Thymus (tissue), 11 donors: ENCODE measurements around the gene C12orf57. TPM values are rescaled to one million over a fixed set of nuclear protein-coding genes. Genes with fewer than 3 reads are reported as not detected.
A peak's percentile ranks its signal among the peaks of the same experiment; 100 is the strongest.

ENCODE experiments used
- DNase-seq, 9 donors: peaks; one replicate each; pipeline ENCODE4 v3.0.0-alpha.2; 2013; ENCODE audit warnings: low spot score in 9 of 9, low read depth in 6 of 9, missing footprints in 1 of 9
- H3K27ac ChIP-seq, 2 donors: one replicate each; pipeline ENCODE4 v1.5.1; 2013; ENCODE audit warnings: control low read depth in 1 of 2, low read depth in 1 of 2, low read length in 1 of 2, mild to moderate bottlenecking in 1 of 2, moderate library complexity in 1 of 2
- H3K27me3 ChIP-seq, 2 donors: one replicate each; pipeline ENCODE4 v1.5.1; 2013; ENCODE audit warnings: low read length in 1 of 2; ENCODE audit not compliant: control insufficient read depth in 2 of 2, insufficient read depth in 1 of 2
- H3K36me3 ChIP-seq, 2 donors: one replicate each; pipeline ENCODE4 v1.5.1; 2013; ENCODE audit warnings: low read length in 1 of 2, mild to moderate bottlenecking in 1 of 2, moderate library complexity in 1 of 2; ENCODE audit not compliant: control insufficient read depth in 2 of 2, insufficient read depth in 2 of 2
- H3K4me1 ChIP-seq, 2 donors: one replicate each; pipeline ENCODE4 v1.5.1; 2013; ENCODE audit warnings: low read length in 2 of 2; ENCODE audit not compliant: control insufficient read depth in 2 of 2, insufficient read depth in 2 of 2
- H3K4me3 ChIP-seq, 2 donors: one replicate each; pipeline ENCODE4 v1.5.1; 2013; ENCODE audit warnings: low read length in 2 of 2, control low read depth in 1 of 2, mild to moderate bottlenecking in 1 of 2
- H3K9me3 ChIP-seq, 2 donors: one replicate each; pipeline ENCODE4 v1.5.1; 2013; ENCODE audit warnings: low read length in 1 of 2, mild to moderate bottlenecking in 1 of 2; ENCODE audit not compliant: control insufficient read depth in 2 of 2, insufficient read depth in 1 of 2
- WGBS: extraction: QIAGEN DNeasy Blood & Tissue Kit; methylation state at CpG from one replicate; pipeline ENCODE4 v1.1.7; 2013; 5-methylcytosine and 5-hydroxymethylcytosine counted together
- polyA plus RNA-seq: library from polyadenylated mRNA; stranded (reverse); fragments of 200-250 nt; gene quantifications from one replicate; pipeline ENCODE4 v1.2.3, GENCODE V29; 2013
- total RNA-seq: library from RNA; stranded (reverse); fragments of 120-200 nt; gene quantifications from one replicate; pipeline ENCODE4 v1.2.4, GENCODE V29; 2013
- donor health status: healthy.

The C12orf57 gene
- total and polyA plus RNA-seq, 2 donors, result 421 to 446 TPM

DNA sequence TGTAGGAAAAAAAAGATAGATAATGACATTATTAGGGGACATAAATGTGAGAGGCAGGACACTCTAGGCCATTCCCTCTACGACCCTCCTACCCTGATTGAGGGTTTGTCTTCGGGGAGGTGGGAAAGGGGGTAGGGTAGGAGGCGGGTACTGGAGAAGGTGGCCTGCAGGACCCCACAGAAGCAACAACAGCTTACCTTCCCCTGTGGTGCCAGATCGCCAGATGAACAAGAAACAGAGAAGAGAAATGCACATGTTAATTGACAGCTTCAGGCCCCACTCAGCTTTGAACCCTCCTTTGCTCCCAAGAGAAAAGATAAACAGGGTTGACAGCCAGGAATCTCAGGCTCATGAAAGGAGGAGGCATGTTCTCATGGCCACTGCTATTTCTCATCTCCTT lies 21.9 kb downstream of the C12orf57 start:
- Histone ChIP-seq H3K27me3 (no peaks in the 10 kb centered on the region), H3K36me3 (peaks cover 41 to 70% of the 10 kb centered on the region in 2 donors), H3K27ac (no peak overlapping the region), H3K4me3 (no peak overlapping the region), H3K9me3 (peaks cover 0 to 7% of the 10 kb centered on the region in 2 donors), H3K4me1 (peaks cover 22 to 65% of the 10 kb centered on the region in 2 donors)
- WGBS, result 95% methylated on average over 4 of the region's 4 CpGs
- DNase-seq, result no peak

DNA sequence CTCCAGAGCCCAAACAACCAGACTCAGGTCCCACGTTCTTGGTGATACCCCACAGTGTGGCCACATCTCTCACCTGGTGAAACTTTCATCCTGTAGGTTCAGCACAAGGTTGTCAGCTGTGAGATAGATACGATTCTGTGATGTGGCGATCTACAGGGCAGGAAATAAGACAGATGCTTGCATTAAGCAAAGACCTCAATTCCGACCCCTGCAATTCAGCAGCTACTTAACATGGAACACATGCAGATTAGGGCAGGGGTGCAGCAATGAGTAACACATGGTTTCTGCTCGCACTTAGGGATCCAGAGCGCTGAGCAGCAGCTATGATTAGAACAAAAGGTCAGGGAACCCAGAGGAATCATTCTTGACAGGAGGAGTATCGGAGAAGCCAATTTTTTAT lies 22.5 kb downstream of the C12orf57 start:
- 82% methylated on average over 7 of the region's 7 CpGs for WGBS
- Histone ChIP-seq H3K4me3 (no peak overlapping the region), H3K4me1 (peaks cover 18 to 59% of the 10 kb centered on the region in 2 donors), H3K27me3 (no peaks in the 10 kb centered on the region), H3K36me3 (peaks cover 34 to 64% of the 10 kb centered on the region in 2 donors), H3K9me3 (peaks cover 0 to 7% of the 10 kb centered on the region in 2 donors), H3K27ac (no peak overlapping the region)
- DNase-seq, result no peak

DNA sequence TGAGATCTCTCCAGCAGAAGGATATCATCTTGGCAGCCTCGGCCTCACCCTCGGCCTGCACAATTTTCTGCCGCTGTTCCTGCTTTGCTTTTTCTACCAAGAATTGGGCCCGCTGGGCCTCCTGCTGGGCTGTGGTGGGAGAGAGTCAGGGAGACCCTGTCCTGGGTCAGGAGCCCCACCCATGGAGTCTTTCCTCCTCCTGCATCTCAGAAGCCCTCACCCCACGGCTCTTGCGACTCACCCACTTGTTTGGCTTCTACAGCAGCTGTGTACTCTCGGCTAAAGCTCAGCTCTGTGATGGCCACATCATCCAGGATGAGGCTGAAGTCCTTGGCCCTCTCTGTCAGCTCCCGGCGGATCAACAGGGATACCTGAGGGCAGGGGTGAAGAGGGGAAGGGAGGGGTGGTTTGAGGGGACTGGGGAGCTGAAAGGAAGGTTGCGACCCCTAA lies 23.9 kb downstream of the C12orf57 start:
- WGBS, result 98% methylated on average over 10 of the region's 10 CpGs
- no peak for DNase-seq
- Histone ChIP-seq H3K27me3 (no peaks in the 10 kb centered on the region), H3K27ac (no peak overlapping the region), H3K9me3 (peaks cover 0 to 3% of the 10 kb centered on the region in 2 donors), H3K4me1 (peaks cover 11 to 51% of the 10 kb centered on the region in 2 donors), H3K36me3 (peaks cover 32 to 53% of the 10 kb centered on the region in 2 donors), H3K4me3 (no peak overlapping the region)

DNA sequence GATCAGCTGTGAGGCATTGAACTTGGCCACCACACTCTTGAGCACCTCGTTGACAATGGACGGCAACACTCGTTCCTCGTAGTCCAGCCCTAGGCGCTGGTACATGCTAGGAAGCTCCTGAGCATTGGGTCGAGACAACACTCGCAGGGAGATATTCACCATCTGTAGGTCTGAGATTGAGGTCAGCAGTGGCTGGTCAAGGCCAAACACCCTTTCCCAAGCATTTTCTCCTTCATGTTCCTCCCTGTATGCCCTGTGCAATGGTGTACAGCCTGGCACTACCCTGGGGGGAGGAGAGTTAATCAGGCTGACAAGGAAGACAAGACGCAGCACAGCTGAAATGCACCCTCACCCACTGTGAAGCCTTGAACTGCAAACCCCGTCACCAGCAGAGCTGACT lies 24.6 kb downstream of the C12orf57 start:
- Histone ChIP-seq H3K4me1 (peaks cover 9 to 47% of the 10 kb centered on the region in 2 donors), H3K4me3 (no peak overlapping the region), H3K9me3 (no peaks in the 10 kb centered on the region), H3K27me3 (no peaks in the 10 kb centered on the region), H3K27ac (no peak overlapping the region), H3K36me3 (peaks cover 32 to 53% of the 10 kb centered on the region in 2 donors)
- whole genome bisulfite sequencing, result 99% methylated on average over 9 of the region's 9 CpGs
- DNase-seq, result no peak

DNA sequence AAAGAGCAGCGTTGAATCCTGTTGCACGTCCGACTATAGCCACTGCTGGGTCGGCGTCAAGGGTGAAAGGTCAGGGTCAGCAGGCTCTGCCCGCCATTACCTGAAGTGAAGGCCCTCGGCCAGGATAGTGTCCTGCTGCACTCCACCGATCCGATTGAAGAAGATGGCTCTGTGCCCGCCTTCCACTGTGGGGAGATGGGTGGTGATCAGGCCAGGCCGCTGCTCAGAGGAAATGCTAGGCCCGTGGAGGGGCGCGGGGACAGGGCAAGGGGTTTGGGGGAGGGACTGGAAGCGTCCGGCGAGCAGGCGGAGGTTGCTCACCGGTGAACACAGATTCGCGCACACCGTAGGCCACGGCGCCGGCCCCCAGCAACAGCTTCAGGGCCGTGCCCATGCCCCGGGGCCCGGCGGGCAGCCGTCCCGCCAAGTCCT lies 26.3 kb downstream of the C12orf57 start:
- under 1% methylated on average over 31 of the region's 31 CpGs for WGBS
- Histone ChIP-seq H3K36me3 (peaks cover 44 to 55% of the 10 kb centered on the region in 2 donors), H3K27me3 (no peaks in the 10 kb centered on the region), H3K9me3 (no peaks in the 10 kb centered on the region), H3K4me1 (peaks cover 9 to 40% of the 10 kb centered on the region in 2 donors), H3K27ac (peak overlapping the region; percentile 80 to 84), H3K4me3 (peak overlapping the region; percentile 57 to 95)
- DNase-seq, result no peak

DNA sequence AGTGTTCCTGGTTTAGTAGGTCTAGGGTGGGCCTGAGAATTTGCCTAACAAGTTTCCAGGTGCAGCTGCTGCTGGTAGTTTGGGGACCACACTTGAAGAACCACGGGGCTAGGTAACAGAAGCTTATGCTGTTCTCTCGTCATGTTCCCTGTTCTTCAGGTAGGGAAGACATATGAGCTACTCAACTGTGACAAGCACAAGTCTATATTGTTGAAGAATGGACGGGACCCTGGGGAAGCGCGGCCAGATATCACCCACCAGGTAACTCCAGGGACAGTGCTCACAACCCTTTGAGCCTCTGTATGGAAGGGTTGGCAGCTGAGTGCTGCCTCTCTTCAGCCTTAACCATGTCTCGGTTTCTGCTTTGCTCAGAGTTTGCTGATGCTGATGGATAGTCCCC lies 30.4 kb downstream of the C12orf57 start:
- H3K27me3 ChIP-seq, result no peaks in the 10 kb centered on the region
- H3K9me3 ChIP-seq, result no peaks in the 10 kb centered on the region
- H3K27ac ChIP-seq, result no peak overlapping the region
- 98% methylated on average over 6 of the region's 6 CpGs for WGBS
- no peak for DNase-seq
- no peak overlapping the region for H3K4me3 ChIP-seq
- peaks cover 53 to 55% of the 10 kb centered on the region in 2 donors for H3K36me3 ChIP-seq
- H3K4me1 ChIP-seq, result peaks cover 6 to 15% of the 10 kb centered on the region in 2 donors

DNA sequence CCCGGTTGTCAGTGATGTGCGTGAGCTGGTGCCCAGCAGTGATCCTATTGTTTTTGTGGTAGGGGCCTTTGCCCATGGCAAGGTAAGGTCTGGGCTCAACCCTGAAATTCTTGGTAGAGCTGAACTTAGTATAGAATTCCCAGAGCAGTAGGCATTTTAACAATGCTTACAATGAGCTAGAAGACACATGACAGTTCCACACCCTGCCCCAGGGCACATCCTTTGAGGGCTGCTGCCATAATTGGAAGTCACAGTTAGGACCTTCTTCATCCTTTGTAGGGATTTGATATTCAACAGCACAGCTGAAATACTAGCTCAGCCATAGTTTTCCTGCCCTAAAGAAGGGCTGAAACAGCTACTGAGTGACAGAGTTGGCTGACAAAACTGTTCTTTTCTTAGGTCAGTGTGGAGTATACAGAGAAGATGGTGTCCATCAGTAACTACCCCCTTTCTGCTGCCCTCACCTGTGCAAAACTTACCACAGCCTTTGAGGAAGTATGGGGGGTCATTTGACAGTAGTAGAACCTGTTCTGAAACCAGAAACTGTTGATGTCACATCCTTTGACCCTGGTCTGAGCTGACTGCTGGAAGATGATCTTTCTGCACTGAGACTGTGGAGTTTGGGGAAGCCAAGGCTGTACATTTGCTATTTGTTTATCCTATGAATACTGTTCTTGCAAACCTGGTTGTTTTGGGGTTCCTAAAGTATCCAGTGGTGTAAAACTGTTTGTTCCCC lies 31.6 kb downstream of the C12orf57 start:
- no peaks in the 10 kb centered on the region for H3K27me3 ChIP-seq
- no peak for DNase-seq
- H3K4me1 ChIP-seq, result peaks cover 3 to 6% of the 10 kb centered on the region in 2 donors
- H3K36me3 ChIP-seq, result peaks cover 64 to 66% of the 10 kb centered on the region in 2 donors
- no peak overlapping the region for H3K4me3 ChIP-seq
- H3K27ac ChIP-seq, result no peak overlapping the region
- 97% methylated on average over 2 of the region's 2 CpGs for WGBS
- H3K9me3 ChIP-seq, result no peaks in the 10 kb centered on the region

DNA sequence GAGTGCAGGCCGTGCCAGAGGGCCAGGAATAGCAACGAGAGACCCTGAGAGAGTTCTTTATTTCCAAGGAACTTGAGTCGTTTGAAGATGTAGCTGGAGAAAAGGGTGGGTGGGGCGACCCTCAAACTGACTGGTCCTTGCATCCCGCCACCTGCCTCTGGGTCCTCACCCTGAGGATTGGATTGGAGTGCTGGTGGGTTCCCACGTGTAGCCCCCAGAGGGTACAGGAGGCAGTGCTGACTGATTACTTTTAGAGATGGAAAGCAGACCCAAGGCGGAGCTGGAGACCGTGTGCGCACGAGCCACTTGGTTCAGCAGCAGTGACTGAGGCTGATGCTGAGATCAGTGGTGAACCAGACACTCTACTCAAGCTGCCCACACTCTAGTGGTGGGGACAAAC lies 33.8 kb downstream of the C12orf57 start:
- peaks cover 86 to 88% of the 10 kb centered on the region in 2 donors for H3K36me3 ChIP-seq
- H3K4me3 ChIP-seq, result no peak overlapping the region
- no peaks in the 10 kb centered on the region for H3K4me1 ChIP-seq
- H3K27me3 ChIP-seq, result no peaks in the 10 kb centered on the region
- no peaks in the 10 kb centered on the region for H3K9me3 ChIP-seq
- H3K27ac ChIP-seq, result no peak overlapping the region
- no peak for DNase-seq
- 93% methylated on average over 10 of the region's 10 CpGs for WGBS

DNA sequence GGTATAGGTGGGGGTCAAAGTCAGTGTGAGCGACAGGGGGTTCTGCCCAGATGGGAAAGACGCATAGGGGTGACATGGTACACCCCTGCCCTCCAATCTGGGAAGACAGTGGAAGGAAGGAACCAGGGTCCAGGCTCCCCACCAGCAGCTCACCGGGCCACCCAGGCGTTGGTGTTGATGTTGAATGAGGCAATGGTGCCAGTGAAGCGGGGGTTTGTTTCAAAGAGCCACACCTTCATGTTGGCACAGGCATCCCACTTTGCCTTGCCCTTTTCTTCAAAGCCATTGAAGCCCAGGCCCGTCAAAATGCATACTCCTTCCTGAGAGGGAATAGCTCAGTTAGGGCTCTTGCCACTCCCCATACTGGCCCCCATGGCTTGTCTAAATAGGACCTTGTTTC lies 34.4 kb downstream of the C12orf57 start:
- H3K27ac ChIP-seq, result no peak overlapping the region
- 94% methylated on average over 6 of the region's 6 CpGs for WGBS

More for the DNA sequence above, 34.4 kb downstream of the C12orf57 start:
- Histone ChIP-seq H3K4me3 (no peak overlapping the region), H3K9me3 (no peaks in the 10 kb centered on the region), H3K27me3 (no peaks in the 10 kb centered on the region), H3K36me3 (peaks cover 89 to 93% of the 10 kb centered on the region in 2 donors), H3K4me1 (no peaks in the 10 kb centered on the region)
- no peak for DNase-seq
